HepG2 (cell line): ENCODE results near the gene DENND2A. TPM values are rescaled to one million over a fixed set of nuclear protein-coding genes. Genes with fewer than 3 reads are reported as not detected.

Source experiments
- DMAP1 ChIP-seq: IDR thresholded peaks from 2 replicates; pipeline ENCODE4 v1.6.1; 2016
- FOXP1 ChIP-seq, 2 experiments: fragments of 450-650 bp in 1 of 2; IDR thresholded peaks; 2 replicates each; pipeline ENCODE4 v1.6.1; 2017 to 2018; ENCODE audit warnings: antibody characterized with exemption in 1 of 2
- LCORL ChIP-seq, 2 experiments: fragments of 450-650 bp in 1 of 2; sonication (generic) in 1 of 2; formaldehyde crosslinking in 1 of 2; IDR thresholded peaks; 2 replicates each; pipeline versions ENCODE4 v1.5.0 to v1.6.1; 2017 to 2020; ENCODE audit warnings: antibody characterized with exemption in 1 of 2, missing genetic modification reagents in 1 of 2
- MED1 ChIP-seq: sonication (generic); formaldehyde crosslinking; IDR thresholded peaks from 2 replicates; pipeline ENCODE4 v1.4.0; 2020; ENCODE audit warnings: missing genetic modification reagents
- SNAI1 ChIP-seq: sonication (generic); formaldehyde crosslinking; IDR thresholded peaks from 2 replicates; pipeline ENCODE4 v1.5.0; 2020; ENCODE audit warnings: mild to moderate bottlenecking, missing genetic modification reagents, borderline replicate concordance
- TEAD2 ChIP-seq: sonication (generic); formaldehyde crosslinking; IDR thresholded peaks from 2 replicates; pipeline ENCODE4 v1.9.0; 2021; ENCODE audit warnings: missing genetic modification reagents
- USF2 ChIP-seq, 2 experiments: sonication (generic) in 1 of 2; formaldehyde crosslinking in 1 of 2; IDR thresholded peaks; 2 replicates each; pipeline versions ENCODE4 v1.5.1 to v1.6.1; 2011 to 2020; ENCODE audit warnings: borderline replicate concordance in 1 of 2, low read depth in 1 of 2, low read length in 1 of 2, mild to moderate bottlenecking in 1 of 2, missing genetic modification reagents in 1 of 2, moderate library complexity in 1 of 2
- XRCC5 ChIP-seq: fragments of 200-400 bp; formaldehyde crosslinking; optimal IDR thresholded peaks from 2 replicates; pipeline ENCODE3; 2017; ENCODE audit warnings: mild to moderate bottlenecking, low read length
- ZNF318 ChIP-seq: sonication (generic); formaldehyde crosslinking; IDR thresholded peaks from 2 replicates; pipeline ENCODE4 v1.4.0; 2020; ENCODE audit warnings: mild to moderate bottlenecking, missing genetic modification reagents
- ZNF580 ChIP-seq: IDR thresholded peaks from 2 replicates; pipeline ENCODE4 v1.6.1; 2016; ENCODE audit warnings: low read depth, borderline replicate concordance
- ZSCAN12 ChIP-seq: sonication (generic); formaldehyde crosslinking; IDR thresholded peaks from 2 replicates; pipeline ENCODE4 v1.9.0; 2021; ENCODE audit warnings: mild to moderate bottlenecking, missing genetic modification reagents
- polyA plus RNA-seq, 8 experiments: library from polyadenylated mRNA; depleted of rRNA in 3 of 8; stranded (reverse) in 7 of 8; unstranded in 1 of 8; fragments of >200 nt; fragmentation: Illumina TruSeq in 4 of 8; extraction: Trizol in 4 of 8; gene quantifications; 2 replicates each; pipeline versions ENCODE4 v1.2.1 to v1.2.3, GENCODE V29; 2011 to 2016; ENCODE audit warnings: low read depth in 4 of 8, missing spikeins in 1 of 8, mixed read lengths in 1 of 8; ENCODE audit not compliant: insufficient read depth in 1 of 8
- total RNA-seq, 5 experiments: library from RNA; depleted of rRNA; stranded (reverse); fragments of >200 nt; fragmentation: Illumina TruSeq; extraction: Trizol; gene quantifications; 2 replicates each; pipeline ENCODE4 v1.2.3, GENCODE V29; 2016; ENCODE audit warnings: low read depth in 1 of 5

The DENND2A gene
- total and polyA plus RNA-seq, 2 of the 13 experiments (the other 11 are each of a cell fraction or from before 2014, with no cell fraction given) = not detected

GRCh38 chr7:140673063-140673773 lies 32.6 kb upstream of the DENND2A start (continued):
- TF ChIP-seq USF2 (IDR thresholded peaks at IDR 0.05; ENCODE audit: low read depth, low read length) (no peak), USF2 (CRISPR knock-in tag; IDR thresholded peaks at IDR 0.05; ENCODE audit: borderline replicate concordance) (no peak), LCORL (IDR thresholded peaks at IDR 0.05) (no peak), LCORL (CRISPR knock-in tag; IDR thresholded peaks at IDR 0.05) (0 out of 2 replicates have a peak, but pooled peaks have one; percentile 30), ZSCAN12 (CRISPR knock-in tag) (no peak), ZNF318 (CRISPR knock-in tag) (no peak), XRCC5 (no peak), MED1 (CRISPR knock-in tag) (no peak), TEAD2 (0 out of 2 replicates have a peak, but pooled peaks have one; percentile 31), SNAI1 (CRISPR knock-in tag) (no peak), FOXP1 (IDR thresholded peaks at IDR 0.05) (no peak), FOXP1 (CRISPR knock-in tag; IDR thresholded peaks at IDR 0.05) (no peak), DMAP1 (CRISPR knock-in tag) (peak; percentile 51; the same call in 1 of the 2 replicates), ZNF580 (CRISPR knock-in tag) (no peak)
